Coronary artery (tissue), 2 donors: ENCODE data around the gene BID.

ENCODE experiments used
- DNase-seq: peaks from one replicate; pipeline ENCODE4 v3.0.0-alpha.2; 2017; ENCODE audit warnings: low spot score
- H3K27ac ChIP-seq, 2 donors: fragments of 200-600 bp; sonication (generic); one replicate each; pipeline ENCODE4 v1.5.1; 2016 to 2019
- H3K4me3 ChIP-seq: fragments of 200-600 bp; sonication (generic); 2 replicates; pipeline ENCODE4 v1.5.1; 2016; ENCODE audit warnings: mild to moderate bottlenecking, moderate library complexity
- TF ChIP-seq, protein P1 (sequence below): fragments of 200-600 bp; sonication (generic); IDR thresholded peaks from one replicate; pipeline ENCODE4 v1.5.1; 2019; ENCODE audit warnings: antibody characterized with exemption

The BID gene

GRCh38 chr22:17779286-17780115, 5.2 kb upstream of the BID start:
- no peak for DNase-seq
- TF ChIP-seq, protein P1, sequence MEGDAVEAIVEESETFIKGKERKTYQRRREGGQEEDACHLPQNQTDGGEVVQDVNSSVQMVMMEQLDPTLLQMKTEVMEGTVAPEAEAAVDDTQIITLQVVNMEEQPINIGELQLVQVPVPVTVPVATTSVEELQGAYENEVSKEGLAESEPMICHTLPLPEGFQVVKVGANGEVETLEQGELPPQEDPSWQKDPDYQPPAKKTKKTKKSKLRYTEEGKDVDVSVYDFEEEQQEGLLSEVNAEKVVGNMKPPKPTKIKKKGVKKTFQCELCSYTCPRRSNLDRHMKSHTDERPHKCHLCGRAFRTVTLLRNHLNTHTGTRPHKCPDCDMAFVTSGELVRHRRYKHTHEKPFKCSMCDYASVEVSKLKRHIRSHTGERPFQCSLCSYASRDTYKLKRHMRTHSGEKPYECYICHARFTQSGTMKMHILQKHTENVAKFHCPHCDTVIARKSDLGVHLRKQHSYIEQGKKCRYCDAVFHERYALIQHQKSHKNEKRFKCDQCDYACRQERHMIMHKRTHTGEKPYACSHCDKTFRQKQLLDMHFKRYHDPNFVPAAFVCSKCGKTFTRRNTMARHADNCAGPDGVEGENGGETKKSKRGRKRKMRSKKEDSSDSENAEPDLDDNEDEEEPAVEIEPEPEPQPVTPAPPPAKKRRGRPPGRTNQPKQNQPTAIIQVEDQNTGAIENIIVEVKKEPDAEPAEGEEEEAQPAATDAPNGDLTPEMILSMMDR = no peak
- Histone ChIP-seq H3K27ac (no peak overlapping the region), H3K4me3 (no peak overlapping the region)

GRCh38 chr22:17778412-17778976, 4.2 kb upstream of the BID start:
- Histone ChIP-seq H3K27ac (no peak overlapping the region), H3K4me3 (no peak overlapping the region)

DNA sequence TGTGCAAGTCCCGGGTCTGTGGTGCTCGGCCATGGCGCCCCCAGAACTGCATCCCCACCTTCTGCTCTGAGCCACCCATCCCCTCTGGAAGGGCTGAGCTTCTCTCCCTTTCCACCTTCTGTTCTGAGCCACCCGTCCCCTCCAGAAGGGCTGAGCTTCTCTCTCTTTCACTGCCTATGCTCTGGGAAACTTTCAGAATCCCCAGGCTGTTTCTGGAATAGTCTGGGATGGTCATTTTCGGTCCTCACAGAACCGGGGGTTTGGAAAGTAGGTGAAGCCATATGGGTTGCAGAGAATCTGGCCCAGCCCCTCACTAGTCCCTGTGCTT, 3.4 kb upstream of the BID start:
- TF ChIP-seq, protein P1 = no peak
- no peak for DNase-seq
- Histone ChIP-seq H3K4me3 (peak overlapping the region; percentile 58), H3K27ac (peak overlapping the region in 1 of 2 donors; percentile 47)

More at GRCh38 chr22:17778412-17778976, 4.2 kb upstream of the BID start:
- TF ChIP-seq, protein P1 = no peak
- no peak for DNase-seq

- H3K4me3 ChIP-seq = peak overlapping the region; percentile 58
Measured at GRCh38 chr22:17777005-17777716, 2.9 kb upstream of the BID start.

GRCh38 chr22:17775781-17776465, 1.7 kb upstream of the BID start:
- Histone ChIP-seq H3K4me3 (no peak overlapping the region), H3K27ac (no peak overlapping the region)
- DNase-seq = no peak
- TF ChIP-seq, protein P1 = no peak

More at GRCh38 chr22:17777005-17777716, 2.9 kb upstream of the BID start:
- no peak for DNase-seq
- H3K27ac ChIP-seq = peak overlapping the region in 1 of 2 donors; percentile 47
- TF ChIP-seq, protein P1 = no peak

DNA sequence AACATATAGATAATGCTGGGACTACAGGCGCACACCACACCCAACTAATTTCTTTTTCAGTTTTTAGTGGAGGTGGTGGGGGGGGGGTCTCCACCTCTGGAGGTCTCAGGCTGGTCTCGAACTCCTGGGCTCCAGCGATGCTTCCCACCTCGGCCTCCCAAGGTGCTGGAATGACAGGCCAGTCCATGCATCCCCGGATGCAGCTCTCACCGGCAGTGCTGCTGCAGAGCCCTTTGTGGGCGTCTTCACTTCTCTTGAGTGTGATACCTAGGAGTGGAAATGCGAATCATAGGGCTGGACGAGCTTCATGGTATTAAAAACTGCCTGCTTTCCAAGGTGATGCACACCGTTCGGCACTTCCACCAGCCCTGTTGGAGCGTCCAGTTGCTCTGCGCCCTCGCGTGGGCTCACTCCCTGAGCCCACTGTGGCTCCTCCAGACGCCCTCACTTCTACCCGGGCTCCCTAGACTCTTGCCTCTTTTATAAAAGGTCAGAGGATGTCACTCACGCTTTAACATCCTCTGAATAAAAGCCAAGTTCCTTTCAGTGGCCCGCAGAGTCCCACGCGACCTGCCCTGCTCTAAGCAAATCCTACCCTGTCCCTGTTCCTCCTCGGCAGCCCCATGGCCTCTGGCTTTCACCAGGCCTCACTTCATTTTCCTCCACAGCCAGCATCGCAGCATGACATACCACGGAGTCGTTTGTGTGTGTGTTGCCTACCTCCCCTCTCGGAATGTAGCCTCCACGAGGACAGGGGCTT, 837 bp upstream of the BID start:
- DNase-seq = no peak
- H3K27ac ChIP-seq = no peak overlapping the region
- TF ChIP-seq, protein P1 = no peak
- peak overlapping the region; percentile 74 for H3K4me3 ChIP-seq
